GM21515 (cell line): ENCODE measurements around the gene CLEC2L.

Source experiments
- ATAC-seq: cut with Tn5 transposase; IDR thresholded peaks from one replicate; pipeline ENCODE4 v1.9.1; 2021; ENCODE audit not compliant: unreplicated experiment

The CLEC2L gene

GRCh38 chr7:139523199-139523941, at the start of gene CLEC2L:
TSS of gene CLEC2L (plus strand) at chr7:139523685. CDS start at chr7:139523928, 243 bp downstream.
- ATAC-seq = no peak

DNA sequence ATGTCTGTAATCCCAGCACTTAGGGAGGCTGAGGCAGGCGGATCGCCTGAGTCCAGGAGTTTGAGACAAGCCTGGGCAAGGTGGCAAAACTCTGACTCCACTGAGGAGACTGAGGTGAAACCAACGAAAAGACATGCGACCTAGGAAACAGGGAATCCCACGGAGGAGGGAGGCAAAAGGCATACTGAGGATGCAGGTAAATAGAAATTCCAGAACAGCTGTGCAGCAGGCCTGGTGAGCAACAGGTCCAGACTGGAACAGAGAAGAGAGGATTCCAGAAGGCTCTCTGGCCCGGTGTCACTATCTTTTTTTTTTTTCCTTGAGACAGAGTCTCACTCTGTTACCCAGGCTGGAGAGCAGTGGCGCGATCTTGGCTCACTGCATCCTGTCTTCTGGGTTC, 47.3 kb upstream of the CLEC2L start:
- no peak for ATAC-seq

- no peak for ATAC-seq
These were observed 46.6 kb upstream of the CLEC2L start for GRCh38 chr7:139476891-139477290.

- no peak for ATAC-seq
These were observed 43.9 kb upstream of the CLEC2L start for GRCh38 chr7:139479620-139480019.

DNA sequence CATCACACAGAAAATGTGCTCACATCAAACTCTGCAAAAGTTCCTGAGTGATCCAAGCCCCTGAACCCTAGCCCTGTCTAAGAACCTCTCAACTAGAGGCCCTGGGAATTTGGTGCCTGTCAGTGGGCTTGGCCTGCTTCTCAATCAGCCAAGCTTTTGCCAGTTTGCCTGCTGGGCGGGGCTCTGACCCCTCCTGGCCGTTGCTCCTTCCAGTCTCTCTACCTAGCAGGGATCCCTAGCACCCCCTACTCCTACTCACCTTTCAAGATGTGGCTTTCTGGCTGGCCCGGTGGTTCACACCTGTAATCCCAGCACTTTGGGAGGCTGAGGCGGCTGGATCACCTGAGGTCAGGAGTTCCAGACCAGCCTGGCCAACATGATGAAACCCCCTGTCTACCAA, 42.1 kb upstream of the CLEC2L start:
- no peak for ATAC-seq

GRCh38 chr7:139482122-139482521, 41.4 kb upstream of the CLEC2L start:
- no peak for ATAC-seq

- no peak for ATAC-seq
These were observed 40.6 kb upstream of the CLEC2L start for GRCh38 chr7:139482662-139483466.

DNA sequence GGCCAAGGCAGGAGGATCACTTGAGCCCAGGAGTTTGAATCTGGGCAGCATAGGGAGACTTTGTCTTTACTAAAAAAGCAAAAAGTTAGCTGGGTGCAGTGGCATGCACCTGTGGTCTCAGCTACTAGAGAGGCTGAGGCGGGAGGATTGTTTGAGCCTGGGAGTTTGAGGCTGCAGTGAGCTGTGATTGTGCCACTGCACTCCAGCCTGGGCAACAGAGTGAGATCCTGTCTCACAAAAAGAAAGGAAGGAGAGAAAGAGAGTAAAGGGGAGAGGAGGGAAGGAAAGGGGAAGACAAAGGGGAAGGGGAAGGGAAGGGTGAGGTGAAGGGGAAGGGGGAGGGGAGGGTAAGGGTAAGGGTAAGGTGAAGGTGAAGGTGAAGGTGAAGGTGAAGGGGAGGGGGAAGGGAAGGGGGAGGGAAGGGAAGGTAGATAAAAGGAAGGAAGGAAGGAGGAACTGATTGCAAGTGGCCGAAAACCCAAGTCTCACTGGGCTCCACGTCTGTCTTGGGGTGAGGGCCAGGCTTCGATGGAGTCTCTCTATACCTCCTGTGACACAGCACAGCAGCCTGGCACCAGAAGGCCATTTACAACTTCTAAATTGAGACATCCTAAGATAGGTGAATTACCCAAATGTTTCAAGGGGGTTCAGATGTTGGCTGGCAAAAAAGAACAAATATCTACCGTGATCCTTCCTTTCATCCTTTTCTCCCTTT, 36.0 kb upstream of the CLEC2L start:
- no peak for ATAC-seq

DNA sequence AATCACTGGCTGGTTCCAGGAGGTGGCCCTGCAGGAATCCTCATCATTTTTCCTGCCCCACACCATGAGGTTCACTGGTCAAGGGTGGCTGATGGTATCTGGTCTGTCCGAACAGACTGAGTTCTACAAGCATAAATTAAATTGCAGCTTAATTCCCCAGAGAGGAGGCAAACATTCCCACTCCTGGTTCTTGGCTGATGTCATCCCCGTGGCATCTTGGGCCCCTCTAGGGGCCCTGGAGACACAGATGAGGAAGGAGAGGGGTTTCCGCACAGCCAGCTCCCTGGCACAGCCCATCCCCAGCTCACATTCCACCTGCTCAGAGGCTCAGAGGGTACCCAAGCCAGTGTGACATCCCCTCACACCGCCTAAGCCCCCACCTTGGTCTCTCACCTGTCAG, 34.7 kb upstream of the CLEC2L start:
- no peak for ATAC-seq

DNA sequence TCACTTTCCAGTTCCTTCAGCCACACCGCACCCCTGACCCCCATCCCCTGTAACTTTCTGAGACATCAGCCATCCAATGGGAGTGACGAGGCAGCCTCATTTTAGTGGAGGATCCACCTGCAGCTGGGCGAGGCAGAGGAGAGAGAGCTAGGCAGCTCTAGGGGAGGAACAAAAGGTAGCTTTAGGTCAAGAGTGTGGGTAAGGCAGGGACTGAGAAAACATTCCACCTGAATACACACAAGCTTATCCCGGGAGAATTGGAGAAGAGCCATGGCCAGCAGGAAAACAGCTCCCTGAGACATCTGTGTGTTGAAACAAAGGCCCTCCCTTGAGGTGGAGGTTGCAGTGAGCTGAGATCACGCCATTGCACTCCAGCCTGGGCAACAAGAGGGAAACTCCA, 33.4 kb upstream of the CLEC2L start:
- ATAC-seq = no peak

DNA sequence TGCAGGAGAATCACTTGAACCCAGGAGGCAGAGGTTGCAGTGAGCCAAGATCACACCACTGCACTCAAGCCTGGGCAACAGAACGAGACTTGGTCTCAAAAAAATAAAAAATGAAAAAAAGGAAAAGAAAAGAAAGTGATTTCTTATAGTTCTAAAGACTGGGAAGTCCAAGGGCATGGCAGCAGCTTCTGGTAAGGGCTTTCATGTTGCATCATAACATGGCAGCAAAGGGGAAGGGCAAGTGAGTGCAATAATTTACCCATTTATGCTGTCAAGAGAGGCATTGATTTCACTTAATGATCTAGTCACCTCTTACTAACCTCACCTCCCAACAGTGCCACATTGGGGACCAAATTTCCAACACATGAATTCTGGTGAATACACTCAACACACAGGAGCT, 31.2 kb upstream of the CLEC2L start:
- ATAC-seq = no peak

GRCh38 chr7:139494835-139495579, 28.5 kb upstream of the CLEC2L start:
- peak; percentile 76 for ATAC-seq

GRCh38 chr7:139495580-139496125, 27.8 kb upstream of the CLEC2L start:
- no peak for ATAC-seq

GRCh38 chr7:139496528-139496927, 27.0 kb upstream of the CLEC2L start:
- no peak for ATAC-seq

DNA sequence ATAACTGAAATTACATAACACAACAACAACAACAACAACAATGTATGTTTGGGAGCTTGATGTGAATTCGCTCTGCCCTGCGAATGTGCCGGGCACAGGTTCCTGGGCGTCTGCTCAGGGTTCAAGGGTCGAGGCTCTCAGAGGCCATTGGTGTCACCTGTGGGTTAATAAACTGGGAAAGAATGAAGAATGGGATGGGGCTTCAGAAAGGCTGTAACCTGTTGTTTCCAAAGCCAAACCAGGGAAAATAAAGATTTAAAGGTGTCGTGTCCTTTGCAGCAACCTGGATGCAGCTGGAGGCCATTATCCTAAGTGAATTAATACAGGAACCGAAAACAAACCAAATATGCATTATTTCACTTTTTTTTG, 22.7 kb upstream of the CLEC2L start:
- no peak for ATAC-seq

GRCh38 chr7:139502226-139502625, 21.3 kb upstream of the CLEC2L start:
- no peak for ATAC-seq

GRCh38 chr7:139505563-139505962, 17.9 kb upstream of the CLEC2L start:
- no peak for ATAC-seq

DNA sequence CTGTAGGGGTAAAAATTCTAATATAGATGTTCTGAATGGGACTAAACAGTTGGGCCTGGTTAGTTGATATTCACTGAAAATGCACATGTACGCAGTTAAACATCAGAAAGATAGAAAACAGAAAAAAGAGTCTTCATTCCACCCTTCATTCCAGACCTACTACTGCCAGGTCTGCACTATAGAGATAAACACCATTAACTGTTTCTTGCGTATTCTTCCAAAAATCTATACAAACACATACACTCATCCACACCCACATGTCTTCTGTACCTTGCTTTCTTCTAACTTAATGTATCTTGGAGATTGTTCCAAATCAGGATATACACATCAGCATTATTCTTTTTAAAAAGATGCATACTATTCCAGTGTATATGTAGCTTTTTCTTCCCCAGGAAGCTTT, 13.9 kb upstream of the CLEC2L start:
- no peak for ATAC-seq

GRCh38 chr7:139511315-139511714, 12.2 kb upstream of the CLEC2L start:
- no peak for ATAC-seq

DNA sequence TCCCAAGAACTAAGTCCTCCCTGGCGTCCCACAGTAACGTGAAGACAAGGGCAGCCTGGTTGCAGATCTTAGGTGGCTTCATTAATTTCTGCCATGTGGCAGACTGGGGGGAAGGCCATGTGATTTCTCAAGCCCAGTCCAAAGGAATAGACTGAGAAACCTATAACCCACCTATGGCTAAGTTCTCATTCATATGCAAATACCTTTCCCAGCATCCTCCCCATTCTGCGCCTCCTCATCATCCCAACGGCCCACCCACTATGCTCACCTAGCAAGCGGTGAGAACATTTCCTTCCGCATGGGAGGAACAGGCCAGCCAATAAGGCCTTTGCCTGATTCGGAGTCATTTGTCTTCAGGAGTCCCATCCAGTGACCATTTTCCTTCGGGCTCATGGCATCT, 8.2 kb upstream of the CLEC2L start:
- no peak for ATAC-seq

DNA sequence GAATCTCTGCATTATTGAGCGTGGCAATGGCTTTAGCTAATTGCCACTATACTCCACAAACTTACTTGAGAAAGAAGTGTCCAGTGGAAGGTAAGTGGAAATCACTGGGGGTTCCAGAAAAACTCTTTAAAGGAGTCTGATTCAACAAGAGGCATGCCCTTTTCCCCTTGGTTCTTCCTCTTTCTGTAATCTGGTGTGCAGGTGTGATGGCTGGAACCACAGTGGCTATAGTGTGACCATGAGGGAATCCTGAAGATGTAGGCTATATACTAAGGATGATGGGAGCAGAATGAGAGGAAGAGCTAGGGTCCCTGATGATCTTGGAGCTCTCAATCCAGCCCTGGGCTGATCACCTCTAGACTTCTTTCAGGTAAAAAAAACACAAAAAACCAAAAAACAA, 2.0 kb upstream of the CLEC2L start:
- no peak for ATAC-seq
